H7 (cell line): ENCODE results near the gene DOCK4. TPM values are rescaled to one million over a fixed set of nuclear protein-coding genes. Genes with fewer than 3 reads are reported as not detected.

Source experiments
- DNase-seq: peaks from one replicate; pipeline ENCODE4 v3.0.0; 2012
- H3K27me3 ChIP-seq: 2 replicates; pipeline ENCODE4 v1.6.0; 2011; ENCODE audit warnings: mild to moderate bottlenecking, low read length; ENCODE audit not compliant: control insufficient read depth, insufficient read depth
- H3K36me3 ChIP-seq: replicated peaks from 2 replicates; pipeline ENCODE4 v1.5.1; 2011; ENCODE audit warnings: low read length; ENCODE audit not compliant: control insufficient read depth, insufficient read depth
- H3K4me3 ChIP-seq: 2 replicates; pipeline ENCODE4 v1.5.1; 2011; ENCODE audit warnings: low read depth, mild to moderate bottlenecking, control low read depth, low read length, moderate library complexity; ENCODE audit not compliant: insufficient read depth
- total RNA-seq: library from RNA; depleted of rRNA; stranded (reverse); fragments of >200 nt; shearing (Covaris generic); gene quantifications from 2 replicates; pipeline ENCODE4 v1.2.3, GENCODE V29; 2014

DOCK4 gene
- total RNA-seq, 1 experiment from 2014 or later: 16.1 TPM

GRCh38 chr7:112205343-112206237 is 609 bp downstream of the DOCK4 start:
- H3K36me3 ChIP-seq: no peaks in the 10 kb centered on the region
- DNase-seq: peak; percentile 77
- H3K27me3 ChIP-seq: no peaks in the 10 kb centered on the region
- peak overlapping the region; percentile 88 for H3K4me3 ChIP-seq

GRCh38 chr7:112204499-112205342 is 1.5 kb downstream of the DOCK4 start:
- Histone ChIP-seq H3K36me3 (no peaks in the 10 kb centered on the region), H3K27me3 (no peaks in the 10 kb centered on the region), H3K4me3 (peak overlapping the region; percentile 88)
- DNase-seq: peak; percentile 9

GRCh38 chr7:112203365-112203739 is 2.8 kb downstream of the DOCK4 start:
- H3K4me3 ChIP-seq: no peak overlapping the region
- DNase-seq: no peak
- no peaks in the 10 kb centered on the region for H3K27me3 ChIP-seq
- no peaks in the 10 kb centered on the region for H3K36me3 ChIP-seq

GRCh38 chr7:112202816-112203215 is 3.4 kb downstream of the DOCK4 start:
- H3K27me3 ChIP-seq: no peaks in the 10 kb centered on the region
- no peak for DNase-seq
- H3K36me3 ChIP-seq: no peaks in the 10 kb centered on the region
- no peak overlapping the region for H3K4me3 ChIP-seq

- Histone ChIP-seq H3K27me3 (no peaks in the 10 kb centered on the region), H3K36me3 (no peaks in the 10 kb centered on the region), H3K4me3 (no peak overlapping the region)
- DNase-seq: no peak
Measured at GRCh38 chr7:112201839-112202238, 4.4 kb downstream of the DOCK4 start.

- DNase-seq: no peak
- H3K27me3 ChIP-seq: no peaks in the 10 kb centered on the region
- H3K4me3 ChIP-seq: no peak overlapping the region
- H3K36me3 ChIP-seq: no peaks in the 10 kb centered on the region
Measured at GRCh38 chr7:112201411-112201810, 4.8 kb downstream of the DOCK4 start.

- Histone ChIP-seq H3K27me3 (no peaks in the 10 kb centered on the region), H3K36me3 (no peaks in the 10 kb centered on the region), H3K4me3 (no peak overlapping the region)
- DNase-seq: no peak
Measured at GRCh38 chr7:112199672-112200071, 6.5 kb downstream of the DOCK4 start.

- H3K36me3 ChIP-seq: no peaks in the 10 kb centered on the region
- DNase-seq: no peak
- H3K4me3 ChIP-seq: no peak overlapping the region
- no peaks in the 10 kb centered on the region for H3K27me3 ChIP-seq
Measured at GRCh38 chr7:112199035-112199655, 7.1 kb downstream of the DOCK4 start.

GRCh38 chr7:112197322-112197721 is 8.9 kb downstream of the DOCK4 start:
- no peaks in the 10 kb centered on the region for H3K27me3 ChIP-seq
- H3K4me3 ChIP-seq: no peak overlapping the region
- DNase-seq: no peak
- H3K36me3 ChIP-seq: no peaks in the 10 kb centered on the region

- no peaks in the 10 kb centered on the region for H3K36me3 ChIP-seq
- no peak for DNase-seq
- no peak overlapping the region for H3K4me3 ChIP-seq
- H3K27me3 ChIP-seq: no peaks in the 10 kb centered on the region
Measured at GRCh38 chr7:112195717-112196116, 10.5 kb downstream of the DOCK4 start.

- no peak overlapping the region for H3K4me3 ChIP-seq
- DNase-seq: no peak
- no peaks in the 10 kb centered on the region for H3K36me3 ChIP-seq
- no peaks in the 10 kb centered on the region for H3K27me3 ChIP-seq
Measured at GRCh38 chr7:112193915-112194502, 12.2 kb downstream of the DOCK4 start.

- Histone ChIP-seq H3K4me3 (no peak overlapping the region), H3K27me3 (no peaks in the 10 kb centered on the region), H3K36me3 (no peaks in the 10 kb centered on the region)
- no peak for DNase-seq
Measured at GRCh38 chr7:112192236-112193154, 13.7 kb downstream of the DOCK4 start.

GRCh38 chr7:112190120-112190519 is 16.1 kb downstream of the DOCK4 start:
- DNase-seq: no peak
- Histone ChIP-seq H3K4me3 (no peak overlapping the region), H3K36me3 (no peaks in the 10 kb centered on the region), H3K27me3 (no peaks in the 10 kb centered on the region)
